WTC11 (cell line): ENCODE measurements around the gene LATS2. TPM values are rescaled to one million over a fixed set of nuclear protein-coding genes. Genes with fewer than 3 reads are reported as not detected.

Source experiments
- ATAC-seq: fragments of 200-7000 bp; cut with Tn5 transposase; 2 replicates; pipeline ENCODE4 v1.10.0; 2021; ENCODE audit warnings: mild to moderate bottlenecking, moderate library complexity
- CTCF ChIA-PET: fragments of 300-600 bp; sonication (Branson Sonifier 250); formaldehyde crosslinking; loops from one replicate; lab custom pipeline; 2021; ENCODE audit warnings: antibody characterized with exemption; lab: Charles Lee
- POLR2A ChIA-PET: fragments of 350-600 bp; sonication (Branson Sonifier 250); formaldehyde crosslinking; loops from one replicate; lab custom pipeline; 2021; ENCODE audit warnings: antibody characterized with exemption; lab: Charles Lee
- DNase-seq: peaks from one replicate; pipeline ENCODE4 v3.0.0; 2021; ENCODE audit warnings: low spot score
- H3K27ac Mint-ChIP-seq: 2 replicates; pipeline ENCODE4 v1.8.0; 2021; ENCODE audit warnings: mixed read lengths
- H3K27me3 Mint-ChIP-seq: 2 replicates; pipeline ENCODE4 v1.8.0; 2021; ENCODE audit warnings: low read depth, mild to moderate bottlenecking, moderate library complexity, mixed read lengths
- H3K36me3 Mint-ChIP-seq: 2 replicates; pipeline ENCODE4 v1.8.0; 2021; ENCODE audit warnings: mixed read lengths
- H3K4me1 Mint-ChIP-seq: 2 replicates; pipeline ENCODE4 v1.8.0; 2022; ENCODE audit warnings: mixed read lengths
- H3K4me3 Mint-ChIP-seq: 2 replicates; pipeline ENCODE4 v1.8.0; 2021; ENCODE audit warnings: mild to moderate bottlenecking, moderate library complexity, mixed read lengths
- H3K9me3 Mint-ChIP-seq: 2 replicates; pipeline ENCODE4 v1.8.0; 2021; ENCODE audit warnings: mixed read lengths
- CREB1 ChIP-seq: sonication (generic); formaldehyde crosslinking; IDR thresholded peaks from 2 replicates; pipeline ENCODE4 v1.8.0; 2023; ENCODE audit warnings: mild to moderate bottlenecking, missing genetic modification reagents
- FOXK1 ChIP-seq: sonication (generic); formaldehyde crosslinking; IDR thresholded peaks from 2 replicates; pipeline ENCODE4 v1.8.0; 2022; ENCODE audit warnings: mild to moderate bottlenecking, moderate library complexity, missing genetic modification reagents
- FOXP4 ChIP-seq: sonication (generic); formaldehyde crosslinking; IDR thresholded peaks from 2 replicates; pipeline ENCODE4 v1.8.0; 2022; ENCODE audit warnings: mild to moderate bottlenecking, missing genetic modification reagents
- HMGA2 ChIP-seq: fragments of 250-450 bp; sonication (Bioruptor Pico); IDR thresholded peaks from 2 replicates; pipeline ENCODE4 v1.4.0; 2021; ENCODE audit warnings: mild to moderate bottlenecking, moderate library complexity
- JAZF1 ChIP-seq: fragments of 250-450 bp; sonication (Bioruptor Pico); IDR thresholded peaks from 2 replicates; pipeline ENCODE4 v1.9.0; 2021; ENCODE audit warnings: moderate library complexity, mild to moderate bottlenecking, inconsistent platforms
- JUN ChIP-seq: sonication (generic); formaldehyde crosslinking; IDR thresholded peaks from 2 replicates; pipeline ENCODE4 v1.8.0; 2023; ENCODE audit warnings: mild to moderate bottlenecking, missing genetic modification reagents
- PREB ChIP-seq: sonication (generic); formaldehyde crosslinking; IDR thresholded peaks from 2 replicates; pipeline ENCODE4 v1.8.1; 2022; ENCODE audit warnings: mild to moderate bottlenecking, missing genetic modification reagents, moderate library complexity, borderline replicate concordance
- ZNF232 ChIP-seq: sonication (generic); formaldehyde crosslinking; IDR thresholded peaks from 2 replicates; pipeline ENCODE4 v1.8.0; 2022; ENCODE audit warnings: mild to moderate bottlenecking, missing genetic modification reagents
- ZNF423 ChIP-seq: fragments of 250-450 bp; sonication (Bioruptor Pico); IDR thresholded peaks from 2 replicates; pipeline ENCODE4 v2.1.2; 2022; ENCODE audit warnings: mild to moderate bottlenecking, moderate library complexity
- ZNF425 ChIP-seq: fragments of 250-450 bp; sonication (Bioruptor Pico); conservative IDR thresholded peaks from 2 replicates; pipeline ENCODE4 v1.9.0; 2021; ENCODE audit warnings: mild to moderate bottlenecking
- ZSCAN18 ChIP-seq: fragments of 250-450 bp; sonication (Bioruptor Pico); IDR thresholded peaks from 2 replicates; pipeline ENCODE4 v2.1.2; 2022; ENCODE audit warnings: mild to moderate bottlenecking, moderate library complexity
- total RNA-seq: library from RNA; stranded (reverse); gene quantifications from 3 replicates; pipeline ENCODE4 v1.2.3, GENCODE V29; 2021
- TF ChIP-seq, protein P1 (sequence below): sonication (generic); formaldehyde crosslinking; IDR thresholded peaks from 2 replicates; pipeline ENCODE4 v1.8.1; 2022; ENCODE audit warnings: low read depth, missing genetic modification reagents, borderline replicate concordance
- TF ChIP-seq, protein P2 (sequence below): sonication (generic); formaldehyde crosslinking; conservative IDR thresholded peaks from 2 replicates; pipeline ENCODE4 v1.8.1; 2022; ENCODE audit warnings: mild to moderate bottlenecking, missing genetic modification reagents
- TF ChIP-seq, protein P3 (sequence below): sonication (generic); formaldehyde crosslinking; IDR thresholded peaks from 2 replicates; pipeline ENCODE4 v1.8.0; 2022; ENCODE audit warnings: missing genetic modification reagents

LATS2 gene
- total RNA-seq, 1 experiment from 2014 or later = 28.9 TPM

- TF ChIP-seq ZSCAN18 (CRISPR knock-in tag) = no peak
Observed at GRCh38 chr13:20989656-20990321, 71.6 kb downstream of the LATS2 start (continued).

DNA sequence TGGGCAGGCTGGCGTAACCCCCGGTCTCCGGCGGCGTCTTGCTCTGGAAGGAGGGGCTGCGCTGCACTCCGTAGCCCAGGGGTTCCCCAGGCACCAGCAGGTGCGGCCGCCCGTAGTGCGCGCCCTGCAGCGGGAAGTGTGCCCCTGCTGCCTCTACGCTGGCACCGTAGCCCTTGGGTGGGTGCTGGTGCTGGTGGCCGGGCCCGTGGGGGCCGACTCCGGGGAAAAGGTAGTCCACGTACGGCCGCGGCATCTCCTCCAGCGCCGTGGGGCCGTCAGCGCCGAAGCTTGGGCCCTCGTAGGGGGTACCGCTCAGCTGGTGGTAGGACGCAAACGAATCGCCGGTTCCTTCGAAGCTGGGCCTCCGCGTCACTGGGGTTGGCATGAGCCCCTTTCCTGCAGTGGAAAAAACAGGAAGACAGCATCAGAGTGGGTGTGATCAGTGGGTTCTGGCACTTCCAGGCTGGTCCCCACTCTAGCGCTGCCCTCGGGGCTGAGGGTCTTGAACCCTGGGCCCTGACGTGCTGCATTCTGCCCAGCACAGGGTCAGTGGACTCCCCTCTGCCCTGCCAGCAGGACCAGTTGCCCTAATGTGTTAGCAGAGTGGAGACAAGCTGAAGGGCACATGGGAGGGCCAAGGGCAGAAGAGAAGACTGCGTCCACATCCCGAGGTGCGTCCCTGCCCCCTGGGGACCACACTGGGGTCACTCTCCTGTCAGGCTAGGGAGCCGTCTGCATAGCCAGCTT is 72.3 kb downstream of the LATS2 start:
- H3K9me3 Mint-ChIP-seq = no peaks in the 10 kb centered on the region

GRCh38 chr13:20988033-20988908 is 73.1 kb downstream of the LATS2 start:
- no peak for ATAC-seq
- peaks cover 30% of the 10 kb centered on the region for H3K36me3 Mint-ChIP-seq
- no peaks in the 10 kb centered on the region for H3K27me3 Mint-ChIP-seq
- DNase-seq = no peak
- H3K27ac Mint-ChIP-seq = no peak overlapping the region
- ChIA-PET POLR2A (no interaction called here), CTCF (no interaction called here)
- H3K4me1 Mint-ChIP-seq = no peaks in the 10 kb centered on the region
- no peaks in the 10 kb centered on the region for H3K9me3 Mint-ChIP-seq
- no peak overlapping the region for H3K4me3 Mint-ChIP-seq
- no peak for TF ChIP-seq ZNF423 (CRISPR knock-in tag)
- TF ChIP-seq PREB = no peak
- TF ChIP-seq JAZF1 (CRISPR knock-in tag) = no peak
- no peak for TF ChIP-seq ZNF425 (CRISPR knock-in tag)
- no peak for TF ChIP-seq FOXP4 (CRISPR knock-in tag)
- TF ChIP-seq ZNF232 (CRISPR knock-in tag) = no peak
- TF ChIP-seq CREB1 (CRISPR knock-in tag) = no peak
- TF ChIP-seq, protein P1, sequence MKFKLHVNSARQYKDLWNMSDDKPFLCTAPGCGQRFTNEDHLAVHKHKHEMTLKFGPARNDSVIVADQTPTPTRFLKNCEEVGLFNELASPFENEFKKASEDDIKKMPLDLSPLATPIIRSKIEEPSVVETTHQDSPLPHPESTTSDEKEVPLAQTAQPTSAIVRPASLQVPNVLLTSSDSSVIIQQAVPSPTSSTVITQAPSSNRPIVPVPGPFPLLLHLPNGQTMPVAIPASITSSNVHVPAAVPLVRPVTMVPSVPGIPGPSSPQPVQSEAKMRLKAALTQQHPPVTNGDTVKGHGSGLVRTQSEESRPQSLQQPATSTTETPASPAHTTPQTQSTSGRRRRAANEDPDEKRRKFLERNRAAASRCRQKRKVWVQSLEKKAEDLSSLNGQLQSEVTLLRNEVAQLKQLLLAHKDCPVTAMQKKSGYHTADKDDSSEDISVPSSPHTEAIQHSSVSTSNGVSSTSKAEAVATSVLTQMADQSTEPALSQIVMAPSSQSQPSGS = no peak

More for the DNA sequence above, 72.3 kb downstream of the LATS2 start:
- TF ChIP-seq FOXK1 (CRISPR knock-in tag) (no peak), HMGA2 (no peak), JUN (CRISPR knock-in tag) (no peak)
- TF ChIP-seq, protein P2, sequence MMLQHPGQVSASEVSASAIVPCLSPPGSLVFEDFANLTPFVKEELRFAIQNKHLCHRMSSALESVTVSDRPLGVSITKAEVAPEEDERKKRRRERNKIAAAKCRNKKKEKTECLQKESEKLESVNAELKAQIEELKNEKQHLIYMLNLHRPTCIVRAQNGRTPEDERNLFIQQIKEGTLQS (CRISPR knock-in tag) = no peak
- TF ChIP-seq, protein P3, sequence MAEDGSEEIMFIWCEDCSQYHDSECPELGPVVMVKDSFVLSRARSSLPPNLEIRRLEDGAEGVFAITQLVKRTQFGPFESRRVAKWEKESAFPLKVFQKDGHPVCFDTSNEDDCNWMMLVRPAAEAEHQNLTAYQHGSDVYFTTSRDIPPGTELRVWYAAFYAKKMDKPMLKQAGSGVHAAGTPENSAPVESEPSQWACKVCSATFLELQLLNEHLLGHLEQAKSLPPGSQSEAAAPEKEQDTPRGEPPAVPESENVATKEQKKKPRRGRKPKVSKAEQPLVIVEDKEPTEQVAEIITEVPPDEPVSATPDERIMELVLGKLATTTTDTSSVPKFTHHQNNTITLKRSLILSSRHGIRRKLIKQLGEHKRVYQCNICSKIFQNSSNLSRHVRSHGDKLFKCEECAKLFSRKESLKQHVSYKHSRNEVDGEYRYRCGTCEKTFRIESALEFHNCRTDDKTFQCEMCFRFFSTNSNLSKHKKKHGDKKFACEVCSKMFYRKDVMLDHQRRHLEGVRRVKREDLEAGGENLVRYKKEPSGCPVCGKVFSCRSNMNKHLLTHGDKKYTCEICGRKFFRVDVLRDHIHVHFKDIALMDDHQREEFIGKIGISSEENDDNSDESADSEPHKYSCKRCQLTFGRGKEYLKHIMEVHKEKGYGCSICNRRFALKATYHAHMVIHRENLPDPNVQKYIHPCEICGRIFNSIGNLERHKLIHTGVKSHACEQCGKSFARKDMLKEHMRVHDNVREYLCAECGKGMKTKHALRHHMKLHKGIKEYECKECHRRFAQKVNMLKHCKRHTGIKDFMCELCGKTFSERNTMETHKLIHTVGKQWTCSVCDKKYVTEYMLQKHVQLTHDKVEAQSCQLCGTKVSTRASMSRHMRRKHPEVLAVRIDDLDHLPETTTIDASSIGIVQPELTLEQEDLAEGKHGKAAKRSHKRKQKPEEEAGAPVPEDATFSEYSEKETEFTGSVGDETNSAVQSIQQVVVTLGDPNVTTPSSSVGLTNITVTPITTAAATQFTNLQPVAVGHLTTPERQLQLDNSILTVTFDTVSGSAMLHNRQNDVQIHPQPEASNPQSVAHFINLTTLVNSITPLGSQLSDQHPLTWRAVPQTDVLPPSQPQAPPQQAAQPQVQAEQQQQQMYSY (CRISPR knock-in tag) = no peak
- POLR2A ChIA-PET = no interaction called here
- Mint-ChIP-seq H3K4me1 (no peaks in the 10 kb centered on the region), H3K4me3 (no peak overlapping the region), H3K27me3 (no peaks in the 10 kb centered on the region), H3K36me3 (peaks cover 25% of the 10 kb centered on the region), H3K27ac (no peak overlapping the region)
- ATAC-seq = no peak
- no peak for DNase-seq
- CTCF ChIA-PET = no interaction called here
